ENCODE measurements around the gene ADD3. TPM values are rescaled to one million over a fixed set of nuclear protein-coding genes. Genes with fewer than 3 reads are reported as not detected.

ADD3 gene, protein sequence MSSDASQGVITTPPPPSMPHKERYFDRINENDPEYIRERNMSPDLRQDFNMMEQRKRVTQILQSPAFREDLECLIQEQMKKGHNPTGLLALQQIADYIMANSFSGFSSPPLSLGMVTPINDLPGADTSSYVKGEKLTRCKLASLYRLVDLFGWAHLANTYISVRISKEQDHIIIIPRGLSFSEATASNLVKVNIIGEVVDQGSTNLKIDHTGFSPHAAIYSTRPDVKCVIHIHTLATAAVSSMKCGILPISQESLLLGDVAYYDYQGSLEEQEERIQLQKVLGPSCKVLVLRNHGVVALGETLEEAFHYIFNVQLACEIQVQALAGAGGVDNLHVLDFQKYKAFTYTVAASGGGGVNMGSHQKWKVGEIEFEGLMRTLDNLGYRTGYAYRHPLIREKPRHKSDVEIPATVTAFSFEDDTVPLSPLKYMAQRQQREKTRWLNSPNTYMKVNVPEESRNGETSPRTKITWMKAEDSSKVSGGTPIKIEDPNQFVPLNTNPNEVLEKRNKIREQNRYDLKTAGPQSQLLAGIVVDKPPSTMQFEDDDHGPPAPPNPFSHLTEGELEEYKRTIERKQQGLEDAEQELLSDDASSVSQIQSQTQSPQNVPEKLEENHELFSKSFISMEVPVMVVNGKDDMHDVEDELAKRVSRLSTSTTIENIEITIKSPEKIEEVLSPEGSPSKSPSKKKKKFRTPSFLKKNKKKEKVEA
- total RNA-seq: 100 to 1,000 TPM; 365 to 374 TPM
- polyA plus RNA-seq: 100 to 1,000 TPM; 525 to 613 TPM

- Histone ChIP-seq H3K4me1 (ENCODE audit: insufficient read depth, low read length) (peaks cover 42% of the 10 kb centered on the region), H3K27ac (ENCODE audit: low read depth, low read length) (peak within 1 kb of the TSS; percentile 81), H3K27me3 (ENCODE audit: insufficient read depth, low read length) (no peaks in the 10 kb centered on the region), H3K36me3 (ENCODE audit: insufficient read depth, low read length) (no peaks in the 10 kb centered on the region), H3K4me3 (ENCODE audit: low read length in 2 of 2) (peak within 1 kb of the TSS; percentile 61 to 88), H3K9me3 (ENCODE audit: control insufficient read depth in 1 of 2, low read length in 2 of 2) (no peaks in the 10 kb centered on the region)
- peak within 1 kb of the TSS in 6 of 7 donors; percentile 88 to 99 (median 96) for H3K27ac Mint-ChIP-seq
- H3K4me3 Mint-ChIP-seq: peak within 1 kb of the TSS in 3 of 8 donors; percentile 98 to 100 (median 100)
- H3K9me3 Mint-ChIP-seq: no peaks in the 10 kb centered on the region
- H3K36me3 Mint-ChIP-seq: peaks cover 0 to 8% of the 10 kb centered on the region in 2 donors
- peaks cover 19 to 48% (median 39%) of the 10 kb centered on the region in 4 donors for H3K4me1 Mint-ChIP-seq
- intact Hi-C loops (cut with micrococcal nuclease): loop anchor here (1.0 to 10.0 kb wide), 5 partner anchors 29 to 909 kb away; partner anchors contain the start of genes BBIP1, SHOC2, SMC3 and SMNDC1
- H3K27me3 Mint-ChIP-seq: no peaks in the 10 kb centered on the region
- ChIA-PET POLR2A (ENCODE audit: partially characterized antibody) (interaction anchor here (0.6 to 10.1 kb wide), 31 partner anchors 8 to 911 kb away, joined by 3 to 116 read pairs (median 4); partner anchors contain the start of gene BBIP1), CTCF (ENCODE audit: partially characterized antibody) (interaction anchor here (0.5 to 2.4 kb wide), 10 partner anchors 10 to 124 kb away, joined by 3 to 10 read pairs (median 4); no protein-coding TSS in a partner anchor)
- peak; percentile 89 to 93 (median 91) for DNase-seq
These were observed at the start of gene ADD3 for GRCh38 chr10:110007701-110008517. TSS of gene ADD3 (plus strand) at chr10:110007984. CDS start at chr10:110100654, 92,670 bp downstream.

GRCh38 chr10:109958059-109958458, 49.7 kb upstream of the ADD3 start:
- H3K9me3 ChIP-seq (ENCODE audit: control insufficient read depth in 1 of 2, low read length in 2 of 2): no peaks in the 10 kb centered on the region
- Mint-ChIP-seq H3K4me3 (no peak overlapping the region), H3K4me1 (peaks cover 0 to 4% (median under 1%) of the 10 kb centered on the region in 4 donors), H3K9me3 (no peaks in the 10 kb centered on the region), H3K27ac (no peak overlapping the region), H3K36me3 (no peaks in the 10 kb centered on the region), H3K27me3 (no peaks in the 10 kb centered on the region)
- H3K27me3 ChIP-seq (ENCODE audit: insufficient read depth, low read length): no peaks in the 10 kb centered on the region
- no peak overlapping the region for H3K4me3 ChIP-seq (ENCODE audit: low read length in 2 of 2)
- no peak for DNase-seq
- H3K27ac ChIP-seq (ENCODE audit: low read depth, low read length): no peak overlapping the region
- ChIA-PET POLR2A (ENCODE audit: partially characterized antibody) (no interaction called here), CTCF (ENCODE audit: partially characterized antibody) (interaction anchor here (1.2 to 2.3 kb wide), 6 partner anchors 10 to 124 kb away, joined by 3 to 23 read pairs (median 6); no protein-coding TSS in a partner anchor)
- no peaks in the 10 kb centered on the region for H3K4me1 ChIP-seq (ENCODE audit: insufficient read depth, low read length)
- intact Hi-C loops (cut with micrococcal nuclease): loop anchor here (5.0 kb wide), 2 partner anchors 36 to 54 kb away; partner anchors contain the start of gene XPNPEP1
- no peaks in the 10 kb centered on the region for H3K36me3 ChIP-seq (ENCODE audit: insufficient read depth, low read length)

- Mint-ChIP-seq H3K4me3 (no peak overlapping the region), H3K4me1 (peaks cover 0 to 4% (median 2%) of the 10 kb centered on the region in 4 donors), H3K27me3 (no peaks in the 10 kb centered on the region), H3K9me3 (no peaks in the 10 kb centered on the region), H3K36me3 (no peaks in the 10 kb centered on the region), H3K27ac (peak overlapping the region in 1 of 7 donors; percentile 72)
- Histone ChIP-seq H3K36me3 (ENCODE audit: insufficient read depth, low read length) (no peaks in the 10 kb centered on the region), H3K27me3 (ENCODE audit: insufficient read depth, low read length) (no peaks in the 10 kb centered on the region), H3K4me1 (ENCODE audit: insufficient read depth, low read length) (no peaks in the 10 kb centered on the region), H3K27ac (ENCODE audit: low read depth, low read length) (no peak overlapping the region), H3K4me3 (ENCODE audit: low read length in 2 of 2) (no peak overlapping the region), H3K9me3 (ENCODE audit: control insufficient read depth in 1 of 2, low read length in 2 of 2) (no peaks in the 10 kb centered on the region)
- CTCF ChIA-PET (ENCODE audit: partially characterized antibody): no interaction called here
- DNase-seq: no peak
- POLR2A ChIA-PET (ENCODE audit: partially characterized antibody): no interaction called here
- intact Hi-C loops (cut with micrococcal nuclease): loop anchor here (5.0 kb wide), 2 partner anchors 37 to 53 kb away; partner anchors contain the start of gene XPNPEP1
These were observed 48.3 kb upstream of the ADD3 start for GRCh38 chr10:109959259-109960145.

GRCh38 chr10:109960682-109961081, 47.1 kb upstream of the ADD3 start:
- intact Hi-C loops (cut with micrococcal nuclease): no loop called here
- Histone ChIP-seq H3K27me3 (ENCODE audit: insufficient read depth, low read length) (no peaks in the 10 kb centered on the region), H3K9me3 (ENCODE audit: control insufficient read depth in 1 of 2, low read length in 2 of 2) (no peaks in the 10 kb centered on the region), H3K27ac (ENCODE audit: low read depth, low read length) (no peak overlapping the region), H3K36me3 (ENCODE audit: insufficient read depth, low read length) (no peaks in the 10 kb centered on the region), H3K4me1 (ENCODE audit: insufficient read depth, low read length) (no peaks in the 10 kb centered on the region), H3K4me3 (ENCODE audit: low read length in 2 of 2) (no peak overlapping the region)
- Mint-ChIP-seq H3K4me1 (peaks cover 0 to 4% (median 3%) of the 10 kb centered on the region in 4 donors), H3K36me3 (no peaks in the 10 kb centered on the region), H3K27me3 (no peaks in the 10 kb centered on the region), H3K4me3 (no peak overlapping the region), H3K27ac (no peak overlapping the region), H3K9me3 (no peaks in the 10 kb centered on the region)
- ChIA-PET CTCF (ENCODE audit: partially characterized antibody) (no interaction called here), POLR2A (ENCODE audit: partially characterized antibody) (no interaction called here)
- no peak for DNase-seq

- no peak overlapping the region for H3K27ac ChIP-seq (ENCODE audit: low read depth, low read length)
- H3K9me3 ChIP-seq (ENCODE audit: control insufficient read depth in 1 of 2, low read length in 2 of 2): no peaks in the 10 kb centered on the region
- no peak for DNase-seq
- H3K4me3 Mint-ChIP-seq: no peak overlapping the region
- H3K36me3 ChIP-seq (ENCODE audit: insufficient read depth, low read length): no peaks in the 10 kb centered on the region
- H3K27ac Mint-ChIP-seq: no peak overlapping the region
- H3K4me1 ChIP-seq (ENCODE audit: insufficient read depth, low read length): no peaks in the 10 kb centered on the region
- H3K27me3 Mint-ChIP-seq: no peaks in the 10 kb centered on the region
- H3K36me3 Mint-ChIP-seq: no peaks in the 10 kb centered on the region
- H3K4me1 Mint-ChIP-seq: peaks cover 0 to 4% (median 3%) of the 10 kb centered on the region in 4 donors
- ChIA-PET POLR2A (ENCODE audit: partially characterized antibody) (no interaction called here), CTCF (ENCODE audit: partially characterized antibody) (no interaction called here)
- H3K4me3 ChIP-seq (ENCODE audit: low read length in 2 of 2): no peak overlapping the region
- intact Hi-C loops (cut with micrococcal nuclease): no loop called here
- H3K27me3 ChIP-seq (ENCODE audit: insufficient read depth, low read length): no peaks in the 10 kb centered on the region
- H3K9me3 Mint-ChIP-seq: no peaks in the 10 kb centered on the region
These were observed 46.4 kb upstream of the ADD3 start for GRCh38 chr10:109961174-109962001.

- H3K4me1 Mint-ChIP-seq: peaks cover 0 to 2% (median under 1%) of the 10 kb centered on the region in 4 donors
- H3K27me3 ChIP-seq (ENCODE audit: insufficient read depth, low read length): no peaks in the 10 kb centered on the region
- H3K27ac Mint-ChIP-seq: no peak overlapping the region
- no peak for DNase-seq
- H3K4me3 Mint-ChIP-seq: no peak overlapping the region
- H3K27ac ChIP-seq (ENCODE audit: low read depth, low read length): no peak overlapping the region
- no peaks in the 10 kb centered on the region for H3K9me3 Mint-ChIP-seq
- no peaks in the 10 kb centered on the region for H3K9me3 ChIP-seq (ENCODE audit: control insufficient read depth in 1 of 2, low read length in 2 of 2)
- intact Hi-C loops (cut with micrococcal nuclease): no loop called here
- no peak overlapping the region for H3K4me3 ChIP-seq (ENCODE audit: low read length in 2 of 2)
- H3K4me1 ChIP-seq (ENCODE audit: insufficient read depth, low read length): no peaks in the 10 kb centered on the region
- POLR2A ChIA-PET (ENCODE audit: partially characterized antibody): interaction anchor here (1.3 kb wide), 1 partner anchor 47 kb away, joined by 3 read pairs; no protein-coding TSS in a partner anchor
- no peaks in the 10 kb centered on the region for H3K36me3 Mint-ChIP-seq
- CTCF ChIA-PET (ENCODE audit: partially characterized antibody): no interaction called here
- H3K27me3 Mint-ChIP-seq: no peaks in the 10 kb centered on the region
- H3K36me3 ChIP-seq (ENCODE audit: insufficient read depth, low read length): no peaks in the 10 kb centered on the region
These were observed 45.5 kb upstream of the ADD3 start for GRCh38 chr10:109962247-109962646.

All from CD4-positive, alpha-beta memory T cell (primary cell).